Type B pancreatic cell (in vitro differentiated cells): ENCODE measurements around the gene ZNF628. TPM values are rescaled to one million over a fixed set of nuclear protein-coding genes. Genes with fewer than 3 reads are reported as not detected.
"Not testable (repeated sequence)": the region's sequence is repeated elsewhere in the genome, so short reads cannot be mapped to it uniquely, and the experiment has no call there.

ENCODE experiments used
- DNase-seq: peaks from one replicate; pipeline ENCODE4 v3.0.0; 2021; ENCODE audit warnings: mixed read lengths; ENCODE audit not compliant: unreplicated experiment; ENCODE audit errors: extremely low spot score
- H3K27ac Mint-ChIP-seq: 2 replicates; pipeline ENCODE4 v1.8.0; 2021; ENCODE audit warnings: mild to moderate bottlenecking, mixed read lengths
- H3K27me3 Mint-ChIP-seq: 2 replicates; pipeline ENCODE4 v1.8.0; 2021; ENCODE audit warnings: mixed read lengths
- H3K36me3 Mint-ChIP-seq: 2 replicates; pipeline ENCODE4 v1.8.0; 2021; ENCODE audit warnings: mixed read lengths
- H3K4me1 Mint-ChIP-seq: one replicate; pipeline ENCODE4 v1.8.0; 2021; ENCODE audit warnings: mixed read lengths; ENCODE audit not compliant: unreplicated experiment
- H3K4me3 Mint-ChIP-seq: 2 replicates; pipeline ENCODE4 v1.8.0; 2021; ENCODE audit warnings: mild to moderate bottlenecking, mixed read lengths
- H3K9me3 Mint-ChIP-seq: 2 replicates; pipeline ENCODE4 v1.8.0; 2021; ENCODE audit warnings: mixed read lengths
- CTCF ChIP-seq: fragments of 200-600 bp; sonication (generic); conservative IDR thresholded peaks from 2 replicates; pipeline ENCODE4 v1.5.0; 2021; ENCODE audit warnings: antibody characterized with exemption, mild to moderate bottlenecking
- total RNA-seq: library from RNA; stranded (reverse); gene quantifications from 2 replicates; pipeline ENCODE4 v1.2.1, GENCODE V29; 2021; ENCODE audit warnings: low replicate concordance

Gene ZNF628
- total RNA-seq, 1 donor from 2014 or later, result 10.3 TPM

DNA sequence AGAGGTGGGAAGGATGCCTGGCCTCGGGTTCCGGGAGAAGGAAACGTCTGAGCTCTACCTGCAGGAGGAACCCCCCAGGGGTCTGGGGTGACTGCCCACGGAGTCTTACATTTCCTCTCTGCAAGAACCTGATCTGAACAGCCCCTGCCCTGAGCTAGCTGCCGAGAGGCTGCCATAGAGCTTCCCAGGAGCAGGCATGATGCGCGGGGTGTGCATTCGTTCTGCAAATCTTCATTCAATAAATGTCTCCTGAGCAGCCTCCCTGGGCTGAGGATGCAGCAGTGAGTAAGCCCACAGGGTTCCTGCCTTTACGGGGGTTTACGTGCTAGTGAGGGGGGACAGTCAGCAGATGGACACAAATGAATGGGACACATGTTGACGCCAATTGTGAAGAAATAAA lies 31.8 kb upstream of the ZNF628 start:
- H3K36me3 Mint-ChIP-seq, result peaks cover 8% of the 10 kb centered on the region
- peaks cover 55% of the 10 kb centered on the region for H3K27me3 Mint-ChIP-seq
- no peak for TF ChIP-seq CTCF
- DNase-seq, result no peak
- H3K27ac Mint-ChIP-seq, result no peak overlapping the region
- H3K4me3 Mint-ChIP-seq, result no peak overlapping the region
- H3K9me3 Mint-ChIP-seq, result no peaks in the 10 kb centered on the region
- H3K4me1 Mint-ChIP-seq, result peaks cover 10% of the 10 kb centered on the region

GRCh38 chr19:55446060-55446459 lies 30.4 kb upstream of the ZNF628 start:
- peaks cover 6% of the 10 kb centered on the region for H3K4me1 Mint-ChIP-seq
- H3K4me3 Mint-ChIP-seq, result no peak overlapping the region
- no peaks in the 10 kb centered on the region for H3K9me3 Mint-ChIP-seq
- DNase-seq, result no peak
- peaks cover 51% of the 10 kb centered on the region for H3K27me3 Mint-ChIP-seq
- H3K27ac Mint-ChIP-seq, result no peak overlapping the region
- H3K36me3 Mint-ChIP-seq, result peaks cover 4% of the 10 kb centered on the region
- no peak for TF ChIP-seq CTCF

DNA sequence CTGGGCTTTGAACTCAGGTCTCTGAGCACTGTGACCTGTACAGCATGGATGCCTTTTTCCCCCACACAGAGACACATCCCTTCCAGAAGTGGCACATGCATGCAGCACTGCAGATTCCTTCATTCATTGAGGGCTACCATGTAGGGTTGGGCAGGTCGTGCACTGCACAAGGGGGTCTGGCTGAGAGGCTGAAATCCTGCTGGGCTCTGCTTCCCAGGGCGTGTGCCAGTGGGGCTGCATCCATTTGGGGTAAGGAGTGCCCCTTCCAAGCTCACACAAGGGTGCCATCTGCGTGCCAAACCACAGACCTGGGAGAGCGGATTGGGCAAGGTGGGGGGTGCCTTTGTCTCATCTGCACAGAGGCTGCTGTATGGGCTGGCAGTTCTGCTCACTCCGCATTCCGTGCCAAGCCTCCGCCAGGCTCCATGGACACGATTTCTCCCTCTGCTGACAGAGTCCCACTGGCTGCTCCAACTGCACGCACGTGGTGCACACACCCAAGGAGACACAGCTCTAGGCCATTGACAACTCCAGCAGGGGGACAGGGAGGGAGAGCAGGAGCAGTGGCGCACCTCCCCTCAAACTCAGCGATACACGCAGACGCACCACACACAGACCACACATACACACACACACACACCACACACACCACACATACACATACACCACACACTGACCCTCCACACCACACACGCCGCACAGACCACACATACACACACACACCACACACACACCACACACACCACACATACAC lies 28.8 kb upstream of the ZNF628 start:
- Mint-ChIP-seq H3K4me1 (no peaks in the 10 kb centered on the region), H3K27me3 (peaks cover 42% of the 10 kb centered on the region), H3K36me3 (no peaks in the 10 kb centered on the region), H3K27ac (no peak overlapping the region), H3K9me3 (no peaks in the 10 kb centered on the region), H3K4me3 (no peak overlapping the region)
- DNase-seq, result no peak
- no peak for TF ChIP-seq CTCF

- H3K4me1 Mint-ChIP-seq, H3K36me3 Mint-ChIP-seq, DNase-seq, H3K4me3 Mint-ChIP-seq, H3K27ac Mint-ChIP-seq, H3K9me3 Mint-ChIP-seq: not testable (repeated sequence)
- H3K27me3 Mint-ChIP-seq, result peaks cover 41% of the 10 kb centered on the region
Observed at GRCh38 chr19:55448175-55448490, 28.3 kb upstream of the ZNF628 start.

- Mint-ChIP-seq H3K4me3 (no peak overlapping the region), H3K4me1 (peaks cover 12% of the 10 kb centered on the region), H3K27ac (no peak overlapping the region), H3K36me3 (peaks cover 8% of the 10 kb centered on the region), H3K27me3 (peaks cover 38% of the 10 kb centered on the region), H3K9me3 (no peaks in the 10 kb centered on the region)
- no peak for TF ChIP-seq CTCF
- DNase-seq, result no peak
Observed at GRCh38 chr19:55449469-55449868, 26.9 kb upstream of the ZNF628 start.

DNA sequence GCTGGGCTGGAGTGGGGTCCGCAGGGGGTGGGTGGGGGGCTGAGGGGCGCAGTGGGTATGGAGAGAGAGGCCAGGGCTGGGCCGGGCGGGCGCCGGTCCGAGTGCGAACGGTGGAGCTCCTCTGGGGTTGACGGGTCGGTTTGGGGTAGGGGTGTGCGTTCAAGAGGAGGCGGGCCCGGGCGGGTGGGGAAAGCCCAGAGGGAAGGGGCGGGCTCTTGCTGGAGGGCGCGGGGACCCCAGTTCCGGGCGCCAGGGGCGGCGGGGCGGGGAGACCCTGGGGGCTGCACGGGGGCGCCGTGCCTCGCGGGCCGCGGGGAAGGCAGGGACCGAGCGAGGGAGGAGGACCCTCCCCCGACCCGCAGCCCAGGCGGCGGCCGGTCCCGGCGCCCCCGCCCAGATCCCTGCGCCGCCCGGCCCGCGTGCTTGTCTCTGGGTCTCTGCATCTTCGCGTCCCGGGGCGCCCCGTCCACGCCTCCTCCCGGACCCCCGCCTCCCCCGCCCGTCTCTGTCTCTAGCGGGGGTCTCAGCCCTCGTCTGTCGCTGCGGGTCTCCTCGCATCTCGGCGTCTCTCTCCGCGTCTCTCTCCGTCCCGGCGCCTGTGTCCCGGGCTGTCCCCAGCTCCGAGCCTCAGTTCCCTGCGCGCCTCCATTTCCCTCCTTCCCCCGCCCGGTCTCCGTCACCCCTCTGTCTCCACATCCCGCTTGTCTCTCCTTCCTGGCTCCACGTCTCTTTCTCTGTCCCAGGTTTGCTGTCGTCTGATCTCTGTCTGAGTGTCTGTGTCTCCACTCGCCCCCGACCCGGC lies 25.1 kb upstream of the ZNF628 start:
- Mint-ChIP-seq H3K27me3 (peaks cover 29% of the 10 kb centered on the region), H3K4me3 (peak overlapping the region; percentile 77), H3K9me3 (no peaks in the 10 kb centered on the region), H3K36me3 (peaks cover 8% of the 10 kb centered on the region), H3K27ac (no peak overlapping the region), H3K4me1 (peaks cover 12% of the 10 kb centered on the region)
- no peak for DNase-seq
- no peak for TF ChIP-seq CTCF
